CD1c-positive myeloid dendritic cell (primary cell): ENCODE data around the gene TRIM56.
"Not testable (repeated sequence)": the region's sequence is repeated elsewhere in the genome, so short reads cannot be mapped to it uniquely, and the experiment has no call there.

Experiments
- DNase-seq: peaks from one replicate; pipeline ENCODE4 v3.0.0-alpha.2; 2016; ENCODE audit errors: extremely low spot score

TRIM56 gene

DNA sequence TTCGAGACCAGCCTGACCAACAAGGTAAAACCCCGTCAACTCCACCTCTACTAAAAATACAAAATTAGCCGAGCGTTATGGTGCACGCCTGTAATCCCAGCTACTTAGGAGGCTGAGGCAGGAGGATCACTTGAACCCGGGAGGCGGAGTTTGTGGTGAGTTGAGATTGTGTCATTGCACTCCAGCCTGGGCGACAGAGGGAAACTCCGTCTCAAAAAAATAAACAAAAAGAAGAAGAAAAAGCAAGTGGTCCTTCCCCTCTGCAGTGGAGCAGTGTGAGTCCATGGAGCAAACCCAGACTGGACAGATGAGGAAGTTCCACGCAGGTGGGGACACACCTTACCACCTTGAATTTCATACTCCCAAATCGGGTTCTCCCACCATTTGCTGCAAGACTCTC is 28.6 kb downstream of the TRIM56 start:
- no peak for DNase-seq

- no peak for DNase-seq
Measured at GRCh38 chr7:101114492-101114891, 29.2 kb downstream of the TRIM56 start.

GRCh38 chr7:101115215-101115614 is 29.9 kb downstream of the TRIM56 start:
- DNase-seq = no peak

- no peak for DNase-seq
Measured at GRCh38 chr7:101116898-101117297, 31.6 kb downstream of the TRIM56 start.

DNA sequence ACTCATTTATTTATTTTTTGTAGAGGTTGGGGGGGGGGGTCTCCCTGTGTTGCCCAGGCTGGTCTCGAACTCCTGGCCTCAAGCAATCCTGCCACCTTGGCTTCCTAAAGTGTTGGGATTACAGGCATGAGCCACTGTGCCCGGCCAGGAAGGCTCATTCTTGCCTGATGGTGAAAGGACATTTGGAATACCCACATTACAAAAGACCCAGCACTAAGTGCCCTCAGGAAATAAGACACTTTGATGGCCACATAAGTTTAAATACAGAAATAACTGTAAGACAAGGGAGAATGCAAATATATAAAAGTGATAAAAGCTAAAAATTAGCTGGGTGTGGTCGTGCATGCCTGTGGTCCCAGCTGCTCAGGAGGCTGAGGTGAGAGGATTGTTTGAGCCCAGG is 33.6 kb downstream of the TRIM56 start:
- DNase-seq = no peak

GRCh38 chr7:101119876-101120275 is 34.6 kb downstream of the TRIM56 start:
- DNase-seq = no peak

- no peak for DNase-seq
Measured at GRCh38 chr7:101120315-101120714, 35.0 kb downstream of the TRIM56 start.

GRCh38 chr7:101121631-101121990 is 36.3 kb downstream of the TRIM56 start:
- not testable (repeated sequence) for DNase-seq

DNA sequence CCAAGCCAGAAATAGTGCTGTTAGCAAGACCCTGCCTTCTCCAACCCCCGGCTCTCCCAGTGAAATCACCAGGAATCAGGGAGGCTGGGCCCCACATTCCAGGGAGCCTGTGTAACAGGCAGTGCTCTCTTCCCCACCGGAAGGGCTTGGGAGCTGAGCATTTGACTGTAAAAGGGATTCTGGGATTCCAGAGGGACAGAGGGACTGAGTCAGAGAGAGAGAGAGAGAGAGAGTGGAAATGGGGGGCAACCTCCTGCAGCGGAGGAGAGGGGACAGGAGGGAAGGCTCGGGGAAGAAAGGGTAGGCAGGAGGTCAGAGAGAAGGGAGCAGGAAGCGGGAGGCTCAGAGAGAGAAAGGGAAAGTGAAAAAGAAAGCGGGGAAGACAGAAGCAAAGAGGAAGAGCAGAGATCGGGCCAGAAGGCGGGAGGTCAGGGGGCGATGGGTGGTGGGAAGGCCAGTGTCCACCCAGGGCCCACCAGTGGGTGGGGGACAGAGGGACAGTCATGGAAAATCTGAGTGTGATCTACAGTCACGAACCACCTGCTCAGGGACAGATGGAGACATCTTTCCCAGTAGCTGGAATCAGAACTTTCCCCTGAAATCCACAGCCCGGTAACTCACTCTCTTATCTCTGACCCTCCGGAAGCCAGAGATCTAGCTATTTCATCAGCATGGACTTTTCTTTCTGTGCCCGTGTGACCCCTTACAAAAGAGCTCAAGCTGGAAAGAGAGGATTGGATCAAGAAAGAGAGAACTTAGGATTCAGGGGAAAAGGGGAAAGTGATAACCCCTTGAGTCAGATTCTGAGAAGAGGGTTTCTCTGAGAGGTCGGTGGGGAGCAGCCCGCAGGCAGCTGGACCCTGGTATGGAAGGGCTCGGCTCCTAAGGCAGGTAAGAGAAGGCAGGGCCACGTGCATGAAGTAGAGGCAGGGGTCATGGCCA is 37.0 kb downstream of the TRIM56 start:
- peak; percentile 52 for DNase-seq

DNA sequence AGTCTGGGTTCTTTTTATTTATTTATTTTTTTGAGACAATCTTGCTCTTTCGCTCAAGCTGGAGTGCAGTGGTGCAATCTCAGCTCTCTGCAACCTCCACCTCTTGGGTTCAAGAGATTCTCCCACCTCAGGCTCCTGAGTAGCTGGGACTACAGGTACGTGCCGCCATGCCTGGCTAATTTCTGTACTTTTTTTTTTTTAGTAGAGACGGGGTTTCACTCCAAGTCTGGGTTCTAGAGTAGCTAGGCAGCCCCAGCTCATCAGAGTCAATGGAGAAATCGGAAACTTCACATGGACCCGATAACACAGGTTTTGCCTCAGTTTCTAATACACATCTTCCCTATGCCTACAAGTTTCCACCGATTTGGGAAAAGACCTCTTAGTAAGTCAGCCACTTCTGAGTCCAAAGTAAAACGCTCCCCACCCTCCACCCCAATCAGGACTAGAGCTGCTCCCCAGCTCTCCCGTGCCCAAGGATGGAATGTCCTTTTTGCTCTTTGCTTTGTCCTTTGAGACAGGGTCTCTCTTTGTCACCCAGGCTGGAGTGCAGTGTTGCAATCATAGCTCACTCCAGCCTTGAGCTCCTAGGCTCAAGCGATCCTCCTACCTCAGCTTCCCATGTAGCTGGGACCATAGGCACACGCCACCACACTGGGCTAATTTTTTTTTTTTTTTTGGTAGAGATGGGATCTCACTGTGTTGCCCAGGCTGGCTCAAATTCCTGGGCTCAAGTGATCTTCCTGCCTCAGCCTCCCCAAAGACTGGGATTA is 37.8 kb downstream of the TRIM56 start:
- DNase-seq = no peak

DNA sequence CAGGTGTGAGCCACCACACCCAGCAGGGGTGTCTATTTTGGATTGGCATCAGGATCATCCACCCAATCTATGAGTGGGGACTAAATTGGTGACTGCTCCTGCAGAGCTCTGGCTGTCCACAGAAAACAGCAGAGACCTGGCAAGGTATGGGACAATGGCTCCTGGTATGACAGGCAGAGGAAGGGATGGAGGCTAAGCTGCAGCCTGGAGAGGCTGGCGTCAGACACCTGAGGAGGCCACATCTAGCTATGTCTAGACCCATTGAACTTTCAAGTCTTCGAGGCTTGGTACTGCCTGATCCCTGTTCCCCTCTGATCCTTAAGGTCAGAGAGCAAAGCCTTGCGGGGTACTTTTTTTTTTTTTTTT is 38.4 kb downstream of the TRIM56 start:
- no peak for DNase-seq

DNA sequence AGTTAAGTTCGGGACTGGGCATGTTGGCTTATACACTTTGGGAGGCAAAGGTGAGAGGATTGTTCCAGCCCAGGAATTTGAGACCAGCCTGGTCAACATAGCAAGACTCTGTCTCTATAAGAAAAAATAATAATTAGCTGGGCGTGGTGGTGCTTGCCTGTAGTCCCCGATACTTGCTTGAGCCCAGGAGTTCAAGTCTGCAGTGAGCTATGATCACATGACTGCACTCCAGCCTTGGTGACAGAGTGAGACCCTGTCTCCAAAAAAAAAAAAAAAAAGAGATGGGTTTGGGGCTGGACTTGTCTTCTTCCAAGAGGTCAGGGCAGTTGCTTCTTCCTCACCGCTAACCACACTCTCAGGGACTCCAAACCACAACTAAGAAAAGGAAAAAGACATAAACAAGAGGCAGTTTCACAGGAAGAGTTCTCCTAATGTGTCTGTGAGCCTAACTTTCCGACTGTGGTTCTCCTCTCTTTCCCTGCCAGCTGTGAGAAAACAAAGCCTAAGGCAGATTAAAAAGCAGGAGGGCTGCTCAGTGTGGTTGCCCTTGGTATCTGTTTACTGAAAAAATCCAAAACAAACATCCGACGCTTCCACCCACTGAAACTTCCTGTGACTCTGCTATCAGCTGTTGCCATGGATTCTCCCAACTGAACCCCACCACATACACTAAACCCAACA is 39.2 kb downstream of the TRIM56 start:
- peak; percentile 66 for DNase-seq

DNA sequence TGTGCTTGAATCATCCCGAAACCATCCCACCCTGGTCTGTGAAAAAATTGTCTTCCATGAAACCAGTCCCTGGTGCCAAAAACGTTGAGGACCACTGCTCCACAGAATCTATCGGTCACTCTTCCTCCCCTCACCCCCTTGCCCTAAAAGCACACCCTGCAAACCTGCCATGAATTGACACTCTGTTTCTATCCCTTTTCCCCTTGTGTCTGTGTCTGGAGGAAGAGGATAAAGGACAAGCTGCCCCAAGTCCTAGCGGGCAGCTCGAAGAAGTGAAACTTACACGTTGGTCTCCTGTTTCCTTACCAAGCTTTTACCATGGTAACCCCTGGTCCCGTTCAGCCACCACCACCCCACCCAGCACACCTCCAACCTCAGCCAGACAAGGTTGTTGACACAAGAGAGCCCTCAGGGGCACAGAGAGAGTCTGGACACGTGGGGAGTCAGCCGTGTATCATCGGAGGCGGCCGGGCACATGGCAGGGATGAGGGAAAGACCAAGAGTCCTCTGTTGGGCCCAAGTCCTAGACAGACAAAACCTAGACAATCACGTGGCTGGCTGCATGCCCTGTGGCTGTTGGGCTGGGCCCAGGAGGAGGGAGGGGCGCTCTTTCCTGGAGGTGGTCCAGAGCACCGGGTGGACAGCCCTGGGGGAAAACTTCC is 40.8 kb downstream of the TRIM56 start:
- peak; percentile 70 for DNase-seq

- peak; percentile 94 for DNase-seq
Measured at GRCh38 chr7:101126651-101127459, 41.6 kb downstream of the TRIM56 start, which contains the start of gene SERPINE1. TSS of gene SERPINE1 (plus strand) at chr7:101127104. CDS start at chr7:101128394, 1,290 bp downstream.

- DNase-seq = no peak
Measured at GRCh38 chr7:101127460-101128039, 42.3 kb downstream of the TRIM56 start.

GRCh38 chr7:101128040-101128834 is 43.0 kb downstream of the TRIM56 start:
- DNase-seq = no peak

- DNase-seq = no peak
Measured at GRCh38 chr7:101129603-101130117, 44.4 kb downstream of the TRIM56 start.

GRCh38 chr7:101132626-101133600 is 47.6 kb downstream of the TRIM56 start:
- DNase-seq = not testable (repeated sequence)
